RWPE2 (cell line): ENCODE results near the gene SYP.

ENCODE experiments used
- ATAC-seq: fragments of 200-7000 bp; cut with Tn5 transposase; 3 replicates; pipeline ENCODE4 v1.9.1; 2021; ENCODE audit warnings: low read depth
- DNase-seq: peaks from one replicate; pipeline ENCODE4 v3.0.0-alpha.2; 2020; ENCODE audit warnings: low spot score
- H3K27ac ChIP-seq: fragments of 450-650 bp; 2 replicates; pipeline ENCODE4 v1.5.1; 2017; ENCODE audit warnings: mild to moderate bottlenecking; ENCODE audit not compliant: poor library complexity, severe bottlenecking
- H3K27me3 ChIP-seq: fragments of 250-450 bp; sonication (Bioruptor Pico); 2 replicates; pipeline ENCODE4 v1.5.1; 2021; ENCODE audit warnings: mild to moderate bottlenecking, moderate library complexity; ENCODE audit not compliant: insufficient read depth, poor library complexity, severe bottlenecking
- H3K36me3 ChIP-seq: fragments of 250-450 bp; sonication (Bioruptor Pico); 2 replicates; pipeline ENCODE4 v1.5.1; 2020; ENCODE audit warnings: low read depth, mild to moderate bottlenecking, moderate library complexity
- H3K4me1 ChIP-seq: fragments of 250-450 bp; sonication (Bioruptor Pico); 2 replicates; pipeline ENCODE4 v1.5.1; 2021; ENCODE audit warnings: mild to moderate bottlenecking, moderate library complexity; ENCODE audit not compliant: insufficient read depth, poor library complexity, severe bottlenecking
- H3K4me3 ChIP-seq: fragments of 250-450 bp; sonication (Bioruptor Pico); 2 replicates; pipeline ENCODE4 v1.5.1; 2021; ENCODE audit warnings: mild to moderate bottlenecking, moderate library complexity; ENCODE audit not compliant: severe bottlenecking
- H3K9me3 ChIP-seq: fragments of 250-450 bp; sonication (Bioruptor Pico); 2 replicates; pipeline ENCODE4 v1.5.1; 2021; ENCODE audit warnings: mild to moderate bottlenecking, moderate library complexity; ENCODE audit not compliant: severe bottlenecking
- TF ChIP-seq, protein P1 (sequence below): fragments of 450-650 bp; IDR thresholded peaks from one replicate; pipeline ENCODE4 v1.5.1; 2017; ENCODE audit warnings: mild to moderate bottlenecking, moderate library complexity; ENCODE audit not compliant: poor library complexity, severe bottlenecking

SYP gene

GRCh38 chrX:49177873-49178480 lies 22.0 kb downstream of the SYP start:
- DNase-seq (no peak), ATAC-seq (no peak)
- Histone ChIP-seq H3K36me3 (peaks cover 65% of the 10 kb centered on the region), H3K27ac (peak overlapping the region; percentile 92), H3K9me3 (no peaks in the 10 kb centered on the region), H3K4me3 (no peak overlapping the region), H3K27me3 (no peaks in the 10 kb centered on the region), H3K4me1 (peaks cover 30% of the 10 kb centered on the region)
- TF ChIP-seq, protein P1, sequence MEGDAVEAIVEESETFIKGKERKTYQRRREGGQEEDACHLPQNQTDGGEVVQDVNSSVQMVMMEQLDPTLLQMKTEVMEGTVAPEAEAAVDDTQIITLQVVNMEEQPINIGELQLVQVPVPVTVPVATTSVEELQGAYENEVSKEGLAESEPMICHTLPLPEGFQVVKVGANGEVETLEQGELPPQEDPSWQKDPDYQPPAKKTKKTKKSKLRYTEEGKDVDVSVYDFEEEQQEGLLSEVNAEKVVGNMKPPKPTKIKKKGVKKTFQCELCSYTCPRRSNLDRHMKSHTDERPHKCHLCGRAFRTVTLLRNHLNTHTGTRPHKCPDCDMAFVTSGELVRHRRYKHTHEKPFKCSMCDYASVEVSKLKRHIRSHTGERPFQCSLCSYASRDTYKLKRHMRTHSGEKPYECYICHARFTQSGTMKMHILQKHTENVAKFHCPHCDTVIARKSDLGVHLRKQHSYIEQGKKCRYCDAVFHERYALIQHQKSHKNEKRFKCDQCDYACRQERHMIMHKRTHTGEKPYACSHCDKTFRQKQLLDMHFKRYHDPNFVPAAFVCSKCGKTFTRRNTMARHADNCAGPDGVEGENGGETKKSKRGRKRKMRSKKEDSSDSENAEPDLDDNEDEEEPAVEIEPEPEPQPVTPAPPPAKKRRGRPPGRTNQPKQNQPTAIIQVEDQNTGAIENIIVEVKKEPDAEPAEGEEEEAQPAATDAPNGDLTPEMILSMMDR, result no peak

GRCh38 chrX:49177338-49177833 lies 22.6 kb downstream of the SYP start:
- TF ChIP-seq, protein P1, result no peak
- no peak for DNase-seq
- ATAC-seq, result peak; percentile 49
- peak overlapping the region; percentile 92 for H3K27ac ChIP-seq
- H3K4me1 ChIP-seq, result peaks cover 30% of the 10 kb centered on the region
- no peaks in the 10 kb centered on the region for H3K9me3 ChIP-seq
- H3K36me3 ChIP-seq, result peaks cover 63% of the 10 kb centered on the region
- no peaks in the 10 kb centered on the region for H3K27me3 ChIP-seq
- no peak overlapping the region for H3K4me3 ChIP-seq

DNA sequence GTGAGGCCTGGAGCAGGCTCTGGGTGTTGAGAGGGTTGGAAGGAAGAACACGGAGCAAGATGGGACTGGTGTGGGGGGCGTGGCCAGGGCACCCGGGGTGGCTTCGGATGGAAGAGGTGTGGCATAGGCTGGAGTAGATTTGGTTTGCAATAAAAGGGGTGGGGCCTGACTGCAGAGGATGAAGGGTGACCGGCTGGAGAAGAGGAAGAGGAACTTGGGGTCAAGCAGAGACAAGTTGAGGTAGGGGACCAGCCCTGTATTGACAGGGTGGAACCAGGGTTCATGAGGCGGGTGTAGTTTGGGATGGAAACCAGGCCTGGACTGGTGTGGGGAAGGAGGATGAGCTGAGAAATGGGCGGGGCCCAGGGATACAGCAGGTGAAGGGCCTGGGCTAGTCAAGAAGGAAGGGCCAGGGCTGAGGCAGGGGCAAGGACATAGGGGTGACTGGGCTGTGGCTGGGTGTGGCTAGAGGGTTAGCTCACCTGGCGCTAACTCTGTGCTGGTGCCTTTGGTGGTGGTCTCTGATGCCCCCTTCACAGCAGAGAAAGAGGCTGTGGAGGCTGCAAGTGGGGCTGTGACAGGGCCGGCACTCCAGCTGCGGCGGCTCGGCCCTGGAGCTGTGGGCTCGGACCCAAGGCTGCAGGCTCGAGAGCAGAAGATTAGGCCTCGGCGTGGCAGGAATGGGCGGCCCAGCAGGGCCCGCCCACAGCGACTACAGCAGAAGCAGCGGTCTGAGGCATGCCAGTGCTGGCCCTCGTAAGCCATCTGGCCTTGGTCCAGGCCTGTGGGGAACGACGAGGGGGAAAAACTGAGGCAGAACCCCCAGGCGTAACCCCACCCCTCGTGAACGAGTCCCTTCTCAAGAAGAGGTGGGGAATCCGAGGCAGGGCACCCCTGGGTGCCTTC lies 23.3 kb downstream of the SYP start:
- Histone ChIP-seq H3K4me1 (peaks cover 30% of the 10 kb centered on the region), H3K27ac (peak overlapping the region; percentile 92), H3K4me3 (no peak overlapping the region), H3K9me3 (no peaks in the 10 kb centered on the region), H3K27me3 (no peaks in the 10 kb centered on the region), H3K36me3 (peaks cover 56% of the 10 kb centered on the region)
- no peak for DNase-seq
- peak; percentile 62 for ATAC-seq
- TF ChIP-seq, protein P1, result no peak

GRCh38 chrX:49175435-49176274 lies 24.3 kb downstream of the SYP start:
- TF ChIP-seq, protein P1, result no peak
- peak overlapping the region; percentile 92 for H3K27ac ChIP-seq
- no peaks in the 10 kb centered on the region for H3K9me3 ChIP-seq
- peaks cover 30% of the 10 kb centered on the region for H3K4me1 ChIP-seq
- no peak for ATAC-seq
- peaks cover 50% of the 10 kb centered on the region for H3K36me3 ChIP-seq
- no peak for DNase-seq
- H3K4me3 ChIP-seq, result no peak overlapping the region
- H3K27me3 ChIP-seq, result no peaks in the 10 kb centered on the region
